NK-92 (cell line): Measurements from ENCODE around the gene COMMD4.
"Not testable (repeated sequence)": the region's sequence is repeated elsewhere in the genome, so short reads cannot be mapped to it uniquely, and the experiment has no call there.

Experiments used
- DNase-seq: peaks from one replicate; lab custom pipeline; 2025; ENCODE audit not compliant: unreplicated experiment; lab: John Stamatoyannopoulos, UW

COMMD4 gene

DNA sequence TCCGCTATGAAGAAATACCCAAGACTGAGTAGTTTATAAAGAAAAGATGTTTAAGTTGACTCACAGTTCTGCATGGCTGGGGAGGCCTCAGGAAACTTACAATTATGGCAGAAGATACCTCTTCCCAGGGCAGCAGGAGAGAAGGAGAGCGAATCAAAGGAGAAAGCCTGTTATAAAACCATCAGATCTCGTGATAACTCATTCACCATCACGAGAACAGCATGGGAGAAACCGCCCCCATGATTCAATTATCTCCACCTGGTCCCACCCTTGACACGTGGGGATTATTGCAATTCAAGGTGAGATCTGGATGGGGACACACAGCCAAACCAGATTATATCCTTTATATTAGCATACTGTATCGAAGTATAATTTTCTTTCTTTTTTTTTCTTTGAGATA lies 3.8 kb upstream of the COMMD4 start:
- DNase-seq, result not testable (repeated sequence)

GRCh38 chr15:75333654-75334419 lies 2.0 kb upstream of the COMMD4 start:
- not testable (repeated sequence) for DNase-seq

- DNase-seq, result no peak
Measured at GRCh38 chr15:75335313-75335704, 554 bp upstream of the COMMD4 start.

- no peak for DNase-seq
Measured at GRCh38 chr15:75338661-75339240, 2.9 kb downstream of the COMMD4 start.

GRCh38 chr15:75339531-75340240 lies 3.8 kb downstream of the COMMD4 start:
- DNase-seq, result no peak

- no peak for DNase-seq
Measured at GRCh38 chr15:75342221-75342620, 6.4 kb downstream of the COMMD4 start.

- not testable (repeated sequence) for DNase-seq
Measured at GRCh38 chr15:75343953-75344352, 8.1 kb downstream of the COMMD4 start.

DNA sequence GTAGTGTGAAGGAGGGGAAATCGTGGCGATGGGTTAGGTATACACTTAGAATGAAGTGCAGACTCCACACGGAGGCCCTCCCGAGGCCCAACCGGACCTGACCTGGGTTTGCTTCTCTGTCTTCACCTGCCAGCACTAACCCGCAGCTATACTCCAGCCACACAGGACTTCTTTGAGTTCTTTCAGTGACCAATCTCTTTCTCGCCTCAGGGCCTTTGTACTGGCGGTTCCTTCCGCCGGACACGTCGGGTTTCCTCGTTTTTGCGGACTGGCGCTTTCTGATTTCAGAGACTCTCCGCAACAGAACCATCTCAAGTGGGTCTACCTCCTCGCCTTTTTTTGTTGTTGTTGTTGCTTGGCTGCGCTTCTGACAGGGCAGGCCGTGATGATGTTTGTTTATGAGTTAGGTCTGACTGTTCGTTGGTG lies 10.9 kb downstream of the COMMD4 start, which contains the start of gene NEIL1:
Gene NEIL1, plus strand, starts transcription at position 244 of the 426 bp plus-strand sequence. CDS start 1,867 bp downstream, outside the sequence.
- DNase-seq, result no peak

- DNase-seq, result no peak
Measured at GRCh38 chr15:75347222-75348033, 11.6 kb downstream of the COMMD4 start.

GRCh38 chr15:75348034-75348561 lies 12.2 kb downstream of the COMMD4 start:
- DNase-seq, result no peak

DNA sequence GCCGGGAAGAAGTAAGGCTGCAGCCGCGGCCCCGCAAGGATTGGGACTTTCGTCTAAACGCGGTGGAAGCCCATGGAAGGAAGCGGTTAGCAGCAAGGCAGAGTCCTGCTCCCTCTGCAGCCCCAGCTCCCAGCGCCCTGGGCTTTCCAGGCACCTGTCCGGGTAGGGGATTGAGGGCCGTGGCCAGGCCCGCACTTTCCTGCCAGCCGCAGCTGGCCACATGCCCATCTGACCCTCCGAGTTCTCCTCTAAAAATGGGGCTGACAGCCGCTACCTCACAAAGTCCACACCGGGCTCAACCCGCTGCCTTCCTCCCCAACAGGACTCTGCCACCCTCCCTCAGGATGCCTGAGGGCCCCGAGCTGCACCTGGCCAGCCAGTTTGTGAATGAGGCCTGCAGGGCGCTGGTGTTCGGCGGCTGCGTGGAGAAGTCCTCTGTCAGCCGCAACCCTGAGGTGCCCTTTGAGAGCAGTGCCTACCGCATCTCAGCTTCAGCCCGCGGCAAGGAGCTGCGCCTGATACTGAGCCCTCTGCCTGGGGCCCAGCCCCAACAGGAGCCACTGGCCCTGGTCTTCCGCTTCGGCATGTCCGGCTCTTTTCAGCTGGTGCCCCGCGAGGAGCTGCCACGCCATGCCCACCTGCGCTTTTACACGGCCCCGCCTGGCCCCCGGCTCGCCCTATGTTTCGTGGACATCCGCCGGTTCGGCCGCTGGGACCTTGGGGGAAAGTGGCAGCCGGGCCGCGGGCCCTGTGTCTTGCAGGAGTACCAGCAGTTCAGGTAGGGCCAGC lies 12.9 kb downstream of the COMMD4 start:
- no peak for DNase-seq

DNA sequence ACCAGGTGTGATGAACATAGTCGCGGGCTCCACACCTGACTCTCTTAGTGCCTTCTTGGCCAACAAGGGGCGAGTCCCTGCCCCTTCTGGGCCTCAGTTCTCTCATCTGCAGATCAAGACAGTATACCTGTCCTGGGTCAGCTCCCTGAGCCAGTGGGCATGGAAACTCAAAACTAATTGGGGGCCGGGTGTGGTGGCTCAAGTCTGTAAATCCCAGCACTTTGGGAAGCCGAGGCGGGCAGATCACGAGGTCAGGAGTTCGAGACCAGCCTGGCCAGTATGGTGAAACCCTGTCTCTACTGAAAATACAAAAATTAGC lies 13.4 kb downstream of the COMMD4 start:
- not testable (repeated sequence) for DNase-seq

DNA sequence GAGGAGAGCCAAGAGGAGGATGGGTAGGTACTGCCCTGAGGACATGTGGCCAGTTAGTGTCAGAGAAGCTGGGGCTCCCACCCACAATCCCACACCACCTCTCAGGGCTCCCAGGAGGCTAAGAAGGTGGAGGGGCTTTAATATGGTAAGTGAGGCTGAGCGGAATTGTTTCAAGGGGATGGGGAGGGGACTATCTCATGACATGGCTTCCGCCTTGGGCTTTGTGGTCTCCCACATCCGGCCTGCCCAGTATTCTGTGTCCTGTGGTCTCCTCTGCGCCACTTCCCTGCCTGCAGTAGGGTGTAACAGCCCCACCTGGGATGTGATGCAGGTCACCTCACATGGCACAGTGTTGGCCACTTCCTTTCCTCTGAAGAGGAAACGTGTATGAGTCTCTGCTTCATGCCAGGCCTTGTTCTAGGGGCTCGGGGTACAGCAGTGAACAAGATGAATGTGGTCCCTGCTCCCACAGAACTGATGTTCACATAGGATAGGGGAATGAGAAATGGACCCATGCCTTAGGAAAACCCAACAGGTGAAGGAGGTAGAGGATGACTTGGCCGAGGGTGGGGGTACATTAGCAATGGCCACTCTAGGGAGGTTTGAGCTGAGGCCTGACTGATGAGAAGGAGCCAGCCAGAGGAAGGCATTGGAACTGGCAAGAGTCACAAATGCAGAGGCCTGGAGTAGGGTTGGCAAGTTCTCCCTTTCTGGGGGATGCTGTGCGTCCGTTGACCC lies 14.2 kb downstream of the COMMD4 start:
- DNase-seq, result peak; percentile 63

DNA sequence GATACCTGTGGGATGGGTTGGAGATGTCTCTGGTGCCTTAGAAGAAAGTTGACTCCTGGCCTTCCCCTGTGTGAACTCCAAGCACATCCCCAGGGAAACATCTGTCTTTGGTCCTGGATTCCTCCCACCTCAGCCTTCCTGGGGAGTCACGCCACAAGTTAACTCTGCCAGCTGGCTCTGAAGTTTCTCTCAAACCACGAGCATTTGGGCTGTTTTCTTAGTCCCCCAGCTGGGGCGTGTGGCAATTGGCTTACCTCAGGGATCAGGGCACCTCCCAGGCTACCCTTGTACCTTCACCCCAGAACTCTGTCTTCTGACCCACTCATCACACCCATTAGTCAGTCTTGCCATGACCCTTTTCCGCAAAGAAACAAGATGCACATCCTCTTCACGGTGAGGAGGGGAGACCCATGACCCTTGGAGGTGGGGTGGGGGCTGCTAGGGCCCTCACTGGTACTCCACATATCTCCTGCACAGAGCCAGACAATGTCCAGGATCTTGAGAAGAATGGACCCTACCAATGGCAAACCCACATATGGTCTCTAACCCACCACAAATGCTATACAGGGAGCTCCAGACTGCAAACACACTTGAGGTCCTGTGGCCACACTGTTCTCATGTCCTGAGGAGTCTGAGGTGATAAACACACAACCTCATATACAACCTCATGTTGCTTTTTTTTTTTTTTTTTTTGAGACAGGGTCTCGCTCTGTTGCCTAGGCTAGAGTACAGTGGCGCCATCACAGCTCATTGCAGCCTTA lies 14.9 kb downstream of the COMMD4 start:
- DNase-seq, result no peak

DNA sequence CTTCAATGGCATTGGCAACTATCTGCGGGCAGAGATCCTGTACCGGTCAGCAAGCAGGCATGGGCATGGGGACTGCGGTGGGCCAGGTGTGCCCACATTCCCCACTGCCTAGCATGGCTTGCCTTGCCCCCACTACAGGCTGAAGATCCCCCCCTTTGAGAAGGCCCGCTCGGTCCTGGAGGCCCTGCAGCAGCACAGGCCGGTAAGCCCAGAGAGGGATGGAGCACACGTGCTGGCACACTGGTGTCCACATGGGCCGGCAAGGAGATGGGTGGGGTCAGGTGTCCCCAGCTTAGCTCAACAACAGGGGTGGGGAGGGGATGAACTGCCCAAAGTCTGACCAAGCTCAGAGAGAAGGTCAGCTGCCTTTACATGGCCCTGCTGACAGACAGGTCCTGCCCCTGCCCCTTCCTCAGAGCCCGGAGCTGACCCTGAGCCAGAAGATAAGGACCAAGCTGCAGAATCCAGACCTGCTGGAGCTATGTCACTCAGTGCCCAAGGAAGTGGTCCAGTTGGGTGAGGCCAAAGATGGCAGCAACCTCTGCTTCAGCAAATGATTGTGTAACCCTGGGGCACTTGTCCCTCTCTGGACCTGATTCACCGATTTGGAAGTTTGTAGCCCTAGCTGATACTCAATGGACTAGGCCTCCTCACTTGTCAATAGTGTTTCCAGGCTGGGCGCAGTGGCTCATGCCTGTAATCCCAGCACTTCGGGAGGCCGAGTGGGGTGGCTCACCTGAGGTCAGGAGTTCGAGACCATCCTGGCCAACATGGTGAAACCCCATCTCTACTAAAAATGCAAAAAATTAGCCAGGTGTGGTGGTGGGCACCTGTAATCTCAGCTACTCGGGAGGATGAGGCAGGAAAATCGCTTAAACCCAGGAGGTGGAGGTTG lies 16.6 kb downstream of the COMMD4 start:
- no peak for DNase-seq

DNA sequence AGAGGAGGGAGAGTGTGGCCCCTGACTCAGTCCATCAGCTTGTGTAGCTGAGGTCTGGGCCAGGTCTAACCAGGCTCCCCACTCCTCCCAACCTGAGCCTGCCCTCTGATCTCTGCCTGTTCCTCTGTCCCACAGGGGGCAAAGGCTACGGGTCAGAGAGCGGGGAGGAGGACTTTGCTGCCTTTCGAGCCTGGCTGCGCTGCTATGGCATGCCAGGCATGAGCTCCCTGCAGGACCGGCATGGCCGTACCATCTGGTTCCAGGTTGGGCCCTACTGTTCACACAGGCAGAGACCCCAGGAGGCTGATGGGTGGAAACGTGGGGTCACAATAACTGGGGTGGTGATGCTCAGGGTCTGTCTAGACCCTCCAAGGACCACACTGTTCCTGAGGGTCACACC lies 17.7 kb downstream of the COMMD4 start:
- DNase-seq, result no peak

- DNase-seq, result no peak
Measured at GRCh38 chr15:75354454-75354853, 18.6 kb downstream of the COMMD4 start.

- DNase-seq, result no peak
Measured at GRCh38 chr15:75355369-75355768, 19.5 kb downstream of the COMMD4 start.
